GM19372 (cell line): ENCODE data around the gene NKX6-2.
"Not testable (repeated sequence)": the region's sequence is repeated elsewhere in the genome, so short reads cannot be mapped to it uniquely, and the experiment has no call there.

Experiments used
- ATAC-seq: cut with Tn5 transposase; IDR thresholded peaks from one replicate; pipeline ENCODE4 v1.9.1; 2021; ENCODE audit warnings: mild to moderate bottlenecking, low read depth, moderate library complexity; ENCODE audit not compliant: unreplicated experiment

The NKX6-2 gene

GRCh38 chr10:132799865-132800264, 13.9 kb upstream of the NKX6-2 start:
- ATAC-seq: no peak

- ATAC-seq: no peak
Observed at GRCh38 chr10:132798876-132799275, 12.9 kb upstream of the NKX6-2 start.

GRCh38 chr10:132798403-132798802, 12.5 kb upstream of the NKX6-2 start:
- no peak for ATAC-seq

- ATAC-seq: not testable (repeated sequence)
Observed at GRCh38 chr10:132797986-132798385, 12.0 kb upstream of the NKX6-2 start.

GRCh38 chr10:132796846-132797245, 10.9 kb upstream of the NKX6-2 start:
- no peak for ATAC-seq

- no peak for ATAC-seq
Observed at GRCh38 chr10:132793871-132794849, 8.2 kb upstream of the NKX6-2 start.

GRCh38 chr10:132793213-132793612, 7.3 kb upstream of the NKX6-2 start:
- ATAC-seq: no peak

GRCh38 chr10:132792796-132793195, 6.8 kb upstream of the NKX6-2 start:
- ATAC-seq: no peak

- not testable (repeated sequence) for ATAC-seq
Observed at GRCh38 chr10:132792099-132792498, 6.2 kb upstream of the NKX6-2 start.

GRCh38 chr10:132790934-132791829, 5.2 kb upstream of the NKX6-2 start:
- no peak for ATAC-seq

GRCh38 chr10:132790470-132790869, 4.5 kb upstream of the NKX6-2 start:
- ATAC-seq: no peak

- no peak for ATAC-seq
Observed at GRCh38 chr10:132789659-132790148, 3.8 kb upstream of the NKX6-2 start.

- no peak for ATAC-seq
Observed at GRCh38 chr10:132788831-132789219, 2.9 kb upstream of the NKX6-2 start.

GRCh38 chr10:132788180-132788830, 2.4 kb upstream of the NKX6-2 start:
- no peak for ATAC-seq

GRCh38 chr10:132787495-132788179, 1.7 kb upstream of the NKX6-2 start:
- no peak for ATAC-seq

- ATAC-seq: no peak
Observed at GRCh38 chr10:132786884-132787494, 1.0 kb upstream of the NKX6-2 start.

- ATAC-seq: no peak
Observed at GRCh38 chr10:132786476-132786883, 533 bp upstream of the NKX6-2 start.

GRCh38 chr10:132784866-132785722, 853 bp downstream of the NKX6-2 start:
- ATAC-seq: no peak
